Smooth muscle cell of the brain vasculature (primary cell): ENCODE results near the gene FYN.
"Not testable (repeated sequence)": the region's sequence is repeated elsewhere in the genome, so short reads cannot be mapped to it uniquely, and the experiment has no call there.

Experiments
- DNase-seq: peaks from one replicate; pipeline ENCODE4 v3.0.0-alpha.2; 2012; ENCODE audit warnings: low read depth, low spot score

Gene FYN

DNA sequence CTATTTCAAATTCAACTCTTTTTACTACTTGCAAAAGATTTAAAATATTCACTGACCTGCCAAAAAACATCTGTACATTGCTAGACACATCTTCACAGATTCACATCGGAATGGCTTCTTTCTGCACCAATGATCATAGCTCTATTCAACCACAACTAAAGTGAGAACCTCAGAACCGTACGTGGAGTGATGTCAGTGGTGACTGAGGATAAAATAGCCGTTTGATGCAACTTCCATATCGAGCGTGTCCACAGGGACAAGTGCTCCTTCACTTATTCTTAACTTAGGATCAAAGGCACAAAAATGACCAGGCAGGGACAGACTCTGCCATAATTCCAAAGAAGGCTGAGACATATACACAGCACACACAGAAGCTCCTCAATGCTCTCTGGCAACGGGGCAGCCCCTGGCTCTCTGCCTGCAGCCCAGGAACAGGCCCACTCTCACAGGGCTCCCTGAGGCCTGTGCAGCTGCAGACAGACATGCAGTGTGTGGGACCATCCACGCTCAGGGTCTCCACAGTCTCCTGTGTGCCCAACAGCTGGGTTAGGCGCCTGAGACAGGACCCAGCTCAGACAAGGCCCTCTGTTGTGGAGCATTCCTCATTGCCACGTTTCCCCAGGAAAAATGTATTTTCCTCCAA lies 22.8 kb downstream of the FYN start:
- DNase-seq: no peak

- no peak for DNase-seq
Observed at GRCh38 chr6:111849298-111849697, 24.0 kb downstream of the FYN start.

DNA sequence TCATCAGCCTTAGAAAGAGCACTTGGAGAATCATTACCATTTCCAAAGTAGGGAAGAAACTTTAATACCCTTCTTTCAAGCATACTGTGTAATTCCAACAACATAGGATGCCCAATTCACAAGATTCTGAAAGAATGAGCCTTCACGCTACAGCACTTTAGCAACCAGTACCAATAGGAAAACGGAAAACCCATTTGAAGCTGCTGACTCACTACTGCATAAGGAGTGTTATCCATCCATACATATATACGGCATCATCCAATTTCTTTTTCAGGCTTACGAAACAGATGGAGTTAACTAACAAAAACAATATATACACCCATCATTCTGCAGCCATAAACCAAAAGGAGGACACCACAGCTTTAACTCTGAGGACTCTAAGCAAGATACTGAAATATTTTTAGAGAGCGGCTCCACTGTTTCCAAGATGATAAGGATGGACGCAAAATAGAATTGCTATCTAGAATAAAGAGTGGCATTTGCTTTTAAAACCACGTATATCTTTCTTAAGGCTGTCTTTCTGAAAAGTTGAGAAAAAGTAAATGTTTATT lies 24.9 kb downstream of the FYN start:
- no peak for DNase-seq

- no peak for DNase-seq
Observed at GRCh38 chr6:111846492-111847409, 26.5 kb downstream of the FYN start.

- DNase-seq: no peak
Observed at GRCh38 chr6:111846066-111846465, 27.2 kb downstream of the FYN start.

GRCh38 chr6:111845441-111845871 lies 27.8 kb downstream of the FYN start:
- no peak for DNase-seq

DNA sequence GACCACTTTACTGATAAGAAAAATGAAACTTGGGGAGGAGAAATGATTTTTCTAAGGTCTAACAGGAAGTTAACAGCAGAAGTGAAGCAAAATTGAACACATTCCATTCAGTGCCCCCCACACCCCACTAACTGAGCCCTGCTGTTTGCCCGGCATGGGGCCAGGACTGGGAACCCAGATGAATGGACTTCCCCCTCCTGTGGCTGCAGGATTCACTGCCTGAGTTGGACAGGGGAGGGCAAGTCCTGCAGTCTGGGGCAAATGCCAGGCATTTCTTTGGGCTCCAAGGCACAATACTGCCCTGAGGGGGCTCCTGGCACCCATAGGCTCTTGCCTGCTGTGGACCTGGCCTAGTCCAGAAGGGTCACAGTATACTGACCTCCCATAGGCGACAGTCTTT lies 28.3 kb downstream of the FYN start:
- no peak for DNase-seq

DNA sequence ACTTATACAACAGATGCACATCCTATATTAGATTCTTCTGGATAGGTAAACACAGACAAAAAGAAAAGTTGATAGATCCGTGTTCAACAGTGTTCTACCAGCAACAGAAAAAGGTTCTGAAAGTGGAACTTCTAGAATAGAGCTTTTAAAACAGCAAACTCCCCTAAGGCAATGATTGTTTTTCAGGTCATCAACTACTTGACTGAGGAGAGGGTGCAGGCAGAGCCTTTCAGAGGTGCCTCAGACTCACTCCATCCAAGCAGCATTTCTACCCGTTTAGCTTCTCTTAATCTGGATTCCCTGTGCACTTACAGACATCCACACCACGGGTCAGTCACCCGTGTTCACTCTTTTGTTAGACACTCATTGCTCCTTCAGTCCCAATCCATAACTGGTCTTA lies 28.9 kb downstream of the FYN start:
- no peak for DNase-seq

- no peak for DNase-seq
Observed at GRCh38 chr6:111843347-111844147, 29.7 kb downstream of the FYN start.

- DNase-seq: no peak
Observed at GRCh38 chr6:111842891-111843290, 30.4 kb downstream of the FYN start.

GRCh38 chr6:111842271-111842822 lies 30.9 kb downstream of the FYN start:
- no peak for DNase-seq

DNA sequence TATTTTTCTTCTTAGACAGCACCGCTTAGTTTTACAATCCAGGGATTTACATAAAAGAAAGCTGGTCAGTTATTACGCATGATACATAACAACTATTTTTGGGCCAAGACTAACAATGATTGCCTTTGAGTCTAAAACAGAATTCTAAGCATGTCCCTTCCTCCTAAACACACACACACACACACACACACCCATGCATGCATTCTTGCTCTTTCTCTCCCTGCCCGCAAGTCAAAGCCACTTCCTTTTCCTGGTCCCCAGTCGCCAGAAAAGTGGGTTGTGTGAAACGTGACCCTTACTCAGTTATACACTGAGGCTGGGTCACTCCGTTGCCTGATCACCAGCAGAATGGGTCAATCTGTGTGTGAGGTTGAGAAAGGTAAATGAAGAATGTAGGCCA lies 31.4 kb downstream of the FYN start:
- no peak for DNase-seq

DNA sequence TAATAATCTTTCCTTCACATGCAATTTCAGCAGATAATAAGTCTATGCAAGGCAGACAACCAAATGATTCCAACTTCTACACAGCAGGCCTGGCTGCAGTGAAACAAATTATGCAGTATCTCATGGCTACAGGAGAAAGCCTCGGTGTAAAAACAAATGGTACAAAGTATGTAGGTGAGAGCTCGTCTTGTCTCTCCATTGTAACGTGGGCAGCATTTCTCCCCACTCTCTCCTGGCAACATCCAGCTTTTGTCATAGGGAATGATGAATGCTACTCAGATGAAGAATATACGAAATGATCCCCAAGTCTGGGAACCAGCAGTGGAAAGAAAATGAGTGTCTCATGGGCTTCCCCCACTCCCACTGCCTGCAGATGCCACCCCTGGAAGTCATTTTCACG lies 32.4 kb downstream of the FYN start:
- DNase-seq: no peak

- no peak for DNase-seq
Observed at GRCh38 chr6:111838749-111839484, 34.3 kb downstream of the FYN start.

GRCh38 chr6:111837641-111838500 lies 35.4 kb downstream of the FYN start:
- DNase-seq: no peak

- no peak for DNase-seq
Observed at GRCh38 chr6:111837007-111837406, 36.2 kb downstream of the FYN start.

GRCh38 chr6:111835807-111836206 lies 37.4 kb downstream of the FYN start:
- no peak for DNase-seq

DNA sequence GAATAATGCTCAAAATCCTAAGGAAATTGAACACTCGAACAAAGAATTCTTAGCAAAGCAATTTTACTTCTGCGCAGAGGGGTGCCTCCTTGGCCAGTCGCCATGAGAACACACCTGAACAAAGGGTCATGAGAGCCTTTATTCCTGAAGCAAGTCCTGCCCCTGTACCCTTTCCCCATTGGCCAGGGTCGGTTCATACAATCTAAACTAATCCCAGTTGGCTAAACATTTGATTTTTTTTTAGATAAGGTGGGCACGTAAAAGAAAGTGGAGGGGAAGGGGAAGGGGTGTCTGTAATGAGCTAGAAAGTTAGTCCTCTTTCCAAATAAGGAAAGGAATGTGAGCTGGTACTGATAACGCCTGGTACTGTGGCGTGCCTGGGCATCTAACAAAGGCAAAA lies 37.9 kb downstream of the FYN start:
- not testable (repeated sequence) for DNase-seq

- DNase-seq: no peak
Observed at GRCh38 chr6:111834356-111834755, 38.9 kb downstream of the FYN start.

GRCh38 chr6:111832833-111833418 lies 40.3 kb downstream of the FYN start:
- DNase-seq: no peak
